ENCODE results near the gene KIAA0319L. TPM values are rescaled to one million over a fixed set of nuclear protein-coding genes. Genes with fewer than 3 reads are reported as not detected.

Gene KIAA0319L
- total RNA-seq, 1 donor from 2014 or later = 58.3 TPM

- no peak for DNase-seq (ENCODE audit: low spot score)
- no peak overlapping the region for H3K27ac Mint-ChIP-seq
Measured at GRCh38 chr1:35576061-35576765, 19.0 kb upstream of the KIAA0319L start.

DNA sequence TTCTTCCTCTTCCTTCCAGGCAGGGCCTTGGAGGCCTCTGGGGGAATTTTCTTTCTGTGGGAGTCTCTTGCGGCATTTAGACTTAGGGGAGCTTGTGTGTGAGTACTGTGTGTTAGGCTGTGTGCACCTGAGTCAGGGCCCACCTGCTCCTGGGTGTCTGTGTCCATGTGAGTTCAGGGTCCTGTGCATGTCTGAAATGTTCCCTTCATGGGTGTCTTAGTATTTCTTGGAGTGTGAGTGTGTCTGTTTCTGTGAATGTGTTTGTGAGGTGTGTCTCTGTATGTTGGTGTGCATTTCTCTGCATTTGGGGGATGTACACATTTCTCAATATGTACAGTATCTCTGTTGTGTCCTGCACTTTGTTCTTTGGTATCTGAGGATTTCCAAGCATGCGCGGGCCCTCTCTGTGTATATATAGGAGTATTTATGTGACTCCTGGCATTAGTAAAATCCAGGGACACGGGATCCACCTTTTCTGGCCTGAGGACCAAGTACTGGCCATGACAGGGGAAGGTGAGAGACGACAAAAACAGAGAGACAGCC is 18.3 kb upstream of the KIAA0319L start:
- Histone ChIP-seq H2AFZ (replicated peaks) (no peak overlapping the region), H3K27me3 (peaks cover 98% of the 10 kb centered on the region), H3K9ac (no peak overlapping the region), H3K79me2 (ENCODE audit: low read depth) (no peaks in the 10 kb centered on the region), H3K36me3 (no peaks in the 10 kb centered on the region), H3K4me3 (no peak overlapping the region), H4K20me1 (ENCODE audit: low read depth) (peaks cover 41% of the 10 kb centered on the region), H3K4me2 (no peak overlapping the region), H3K9me3 (ENCODE audit: low read depth) (no peaks in the 10 kb centered on the region), H3K4me1 (peaks cover 13% of the 10 kb centered on the region), H3F3A (ENCODE audit: low read depth) (peaks cover 29% of the 10 kb centered on the region), H3K27ac (no peak overlapping the region)
- Mint-ChIP-seq H3K27me3 (ENCODE audit: insufficient read depth, low read depth) (peaks cover 63% of the 10 kb centered on the region), H3K36me3 (peaks cover 2% of the 10 kb centered on the region), H3K27ac (no peak overlapping the region), H3K9me3 (peaks cover 3% of the 10 kb centered on the region), H3K4me3 (peak overlapping the region; percentile 17), H3K4me1 (peaks cover 24% of the 10 kb centered on the region)
- no peak for TF ChIP-seq EZH2 (IDR thresholded peaks at IDR 0.05)
- TF ChIP-seq, protein P1, sequence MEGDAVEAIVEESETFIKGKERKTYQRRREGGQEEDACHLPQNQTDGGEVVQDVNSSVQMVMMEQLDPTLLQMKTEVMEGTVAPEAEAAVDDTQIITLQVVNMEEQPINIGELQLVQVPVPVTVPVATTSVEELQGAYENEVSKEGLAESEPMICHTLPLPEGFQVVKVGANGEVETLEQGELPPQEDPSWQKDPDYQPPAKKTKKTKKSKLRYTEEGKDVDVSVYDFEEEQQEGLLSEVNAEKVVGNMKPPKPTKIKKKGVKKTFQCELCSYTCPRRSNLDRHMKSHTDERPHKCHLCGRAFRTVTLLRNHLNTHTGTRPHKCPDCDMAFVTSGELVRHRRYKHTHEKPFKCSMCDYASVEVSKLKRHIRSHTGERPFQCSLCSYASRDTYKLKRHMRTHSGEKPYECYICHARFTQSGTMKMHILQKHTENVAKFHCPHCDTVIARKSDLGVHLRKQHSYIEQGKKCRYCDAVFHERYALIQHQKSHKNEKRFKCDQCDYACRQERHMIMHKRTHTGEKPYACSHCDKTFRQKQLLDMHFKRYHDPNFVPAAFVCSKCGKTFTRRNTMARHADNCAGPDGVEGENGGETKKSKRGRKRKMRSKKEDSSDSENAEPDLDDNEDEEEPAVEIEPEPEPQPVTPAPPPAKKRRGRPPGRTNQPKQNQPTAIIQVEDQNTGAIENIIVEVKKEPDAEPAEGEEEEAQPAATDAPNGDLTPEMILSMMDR (IDR thresholded peaks at IDR 0.05) = no peak
- TF ChIP-seq EZH2phosphoT487 (IDR thresholded peaks at IDR 0.05) = no peak
- DNase-seq (ENCODE audit: low spot score) = no peak

More at GRCh38 chr1:35576061-35576765, 19.0 kb upstream of the KIAA0319L start:
- no peaks in the 10 kb centered on the region for H3K79me2 ChIP-seq (ENCODE audit: low read depth)
- H3K27ac ChIP-seq = no peak overlapping the region
- no peaks in the 10 kb centered on the region for H3K9me3 ChIP-seq (ENCODE audit: low read depth)
- H4K20me1 ChIP-seq (ENCODE audit: low read depth) = peaks cover 41% of the 10 kb centered on the region
- H3F3A ChIP-seq (ENCODE audit: low read depth) = peaks cover 29% of the 10 kb centered on the region
- H3K9me3 Mint-ChIP-seq = peaks cover 3% of the 10 kb centered on the region
- peaks cover 24% of the 10 kb centered on the region for H3K4me1 Mint-ChIP-seq
- H3K4me3 ChIP-seq = peak overlapping the region; percentile 41
- peak; percentile 7 for TF ChIP-seq EZH2phosphoT487 (IDR thresholded peaks at IDR 0.05)
- TF ChIP-seq, protein P1 (IDR thresholded peaks at IDR 0.05) = no peak
- H3K27me3 ChIP-seq = peaks cover 91% of the 10 kb centered on the region
- peaks cover 57% of the 10 kb centered on the region for H3K27me3 Mint-ChIP-seq (ENCODE audit: insufficient read depth, low read depth)
- H3K4me3 Mint-ChIP-seq = peak overlapping the region; percentile 71
- H2AFZ ChIP-seq (replicated peaks) = no peak overlapping the region
- peaks cover 2% of the 10 kb centered on the region for H3K36me3 Mint-ChIP-seq
- H3K4me1 ChIP-seq = peaks cover 13% of the 10 kb centered on the region
- no peak overlapping the region for H3K9ac ChIP-seq
- no peak overlapping the region for H3K4me2 ChIP-seq
- no peaks in the 10 kb centered on the region for H3K36me3 ChIP-seq

GRCh38 chr1:35574655-35575415 is 17.6 kb upstream of the KIAA0319L start:
- H2AFZ ChIP-seq (replicated peaks) = no peak overlapping the region
- no peak overlapping the region for H3K27ac ChIP-seq
- TF ChIP-seq EZH2phosphoT487 (IDR thresholded peaks at IDR 0.05) (peak; percentile 67), EZH2 (IDR thresholded peaks at IDR 0.05) (peak; percentile 68)
- TF ChIP-seq, protein P1 (IDR thresholded peaks at IDR 0.05) = no peak
- no peak overlapping the region for H3K4me2 ChIP-seq
- H3K9me3 ChIP-seq (ENCODE audit: low read depth) = no peaks in the 10 kb centered on the region
- Mint-ChIP-seq H3K9me3 (peaks cover 3% of the 10 kb centered on the region), H3K4me3 (peak overlapping the region; percentile 58), H3K27ac (no peak overlapping the region), H3K36me3 (peaks cover 2% of the 10 kb centered on the region), H3K4me1 (peaks cover 24% of the 10 kb centered on the region), H3K27me3 (ENCODE audit: insufficient read depth, low read depth) (peaks cover 66% of the 10 kb centered on the region)
- no peak overlapping the region for H3K4me3 ChIP-seq
- H3K27me3 ChIP-seq = peaks cover 100% of the 10 kb centered on the region
- no peak overlapping the region for H3K9ac ChIP-seq
- H3F3A ChIP-seq (ENCODE audit: low read depth) = peaks cover 29% of the 10 kb centered on the region
- peaks cover 13% of the 10 kb centered on the region for H3K4me1 ChIP-seq
- DNase-seq (ENCODE audit: low spot score) = no peak
- no peaks in the 10 kb centered on the region for H3K36me3 ChIP-seq
- H4K20me1 ChIP-seq (ENCODE audit: low read depth) = peaks cover 41% of the 10 kb centered on the region
- no peaks in the 10 kb centered on the region for H3K79me2 ChIP-seq (ENCODE audit: low read depth)

All from neural progenitor cell (in vitro differentiated cells).